Neuronal stem cell (in vitro differentiated cells): ENCODE measurements around the gene JPH4.

Experiments
- DNase-seq: peaks from one replicate; pipeline ENCODE4 v3.0.0-alpha.2; 2013; ENCODE audit warnings: low spot score
- H2AFZ ChIP-seq: one replicate; pipeline ENCODE4 v1.6.1; 2013; ENCODE audit warnings: mild to moderate bottlenecking, low read length, inconsistent platforms
- H2AK5ac ChIP-seq: 2 replicates; pipeline ENCODE4 v1.6.1; 2013; ENCODE audit warnings: low read depth, mild to moderate bottlenecking, inconsistent platforms, low read length, moderate library complexity, mixed read lengths
- H2BK120ac ChIP-seq: 2 replicates; pipeline ENCODE4 v1.6.1; 2013; ENCODE audit warnings: low read depth, mild to moderate bottlenecking, inconsistent platforms, low read length, moderate library complexity, mixed read lengths
- H2BK12ac ChIP-seq: one replicate; pipeline ENCODE4 v1.6.1; 2013; ENCODE audit warnings: low read length, inconsistent platforms
- H2BK15ac ChIP-seq: 2 replicates; pipeline ENCODE4 v1.6.1; 2013; ENCODE audit warnings: mild to moderate bottlenecking, low read length, inconsistent platforms, mixed read lengths
- H2BK5ac ChIP-seq: one replicate; pipeline ENCODE4 v1.6.1; 2013; ENCODE audit warnings: inconsistent platforms, mild to moderate bottlenecking, low read length, moderate library complexity
- H3K14ac ChIP-seq: one replicate; pipeline ENCODE4 v1.6.1; 2013; ENCODE audit warnings: low read length, inconsistent platforms
- H3K18ac ChIP-seq: 2 replicates; pipeline ENCODE4 v1.6.1; 2013; ENCODE audit warnings: low read length, inconsistent platforms
- H3K23ac ChIP-seq: 2 replicates; pipeline ENCODE4 v1.6.1; 2013; ENCODE audit warnings: low read depth, mild to moderate bottlenecking, mixed read lengths, low read length, inconsistent platforms; ENCODE audit not compliant: poor library complexity
- H3K27ac ChIP-seq: replicated peaks from 3 replicates; pipeline ENCODE4 v1.5.1; 2013; ENCODE audit warnings: low read length, inconsistent platforms
- H3K27me3 ChIP-seq, 3 experiments: 2 replicates each; pipeline ENCODE4 v1.6.1; 2013; ENCODE audit warnings: low read length in 3 of 3, mild to moderate bottlenecking in 2 of 3, inconsistent platforms in 1 of 3, low read depth in 1 of 3, mixed read lengths in 1 of 3, moderate library complexity in 1 of 3; ENCODE audit not compliant: control insufficient read depth in 3 of 3, insufficient read depth in 3 of 3
- H3K36me3 ChIP-seq, 2 donors: replicated peaks in 1 of 2; 2 replicates each; pipeline ENCODE4 v1.6.1; 2013; ENCODE audit warnings: low read length in 2 of 2; ENCODE audit not compliant: control insufficient read depth in 2 of 2, insufficient read depth in 2 of 2
- H3K4ac ChIP-seq: 2 replicates; pipeline ENCODE4 v1.6.1; 2013; ENCODE audit warnings: inconsistent platforms, mild to moderate bottlenecking, low read length, moderate library complexity
- H3K4me1 ChIP-seq, 2 donors: 1 replicate in 1 of 2; 2 replicates in 1 of 2; pipeline ENCODE4 v1.6.1; 2013; ENCODE audit warnings: low read length in 2 of 2, low read depth in 1 of 2; ENCODE audit not compliant: control insufficient read depth in 2 of 2, insufficient read depth in 1 of 2
- H3K4me2 ChIP-seq: one replicate; pipeline ENCODE4 v1.6.1; 2013; ENCODE audit warnings: mild to moderate bottlenecking, low read length, inconsistent platforms; ENCODE audit not compliant: insufficient read depth, poor library complexity, severe bottlenecking
- H3K4me3 ChIP-seq, 2 donors: 2 replicates each; pipeline ENCODE4 v1.5.1; 2013; ENCODE audit warnings: low read length in 2 of 2, mild to moderate bottlenecking in 2 of 2, inconsistent platforms in 1 of 2, moderate library complexity in 1 of 2
- H3K79me1 ChIP-seq: one replicate; pipeline ENCODE4 v1.6.1; 2013; ENCODE audit warnings: low read depth, mild to moderate bottlenecking, inconsistent platforms, low read length, moderate library complexity
- H3K9ac ChIP-seq: one replicate; pipeline ENCODE4 v1.6.1; 2013; ENCODE audit warnings: mild to moderate bottlenecking, low read depth, low read length, inconsistent platforms; ENCODE audit not compliant: poor library complexity
- H3K9me3 ChIP-seq, 2 donors: replicated peaks in 1 of 2; 2 replicates each; pipeline versions ENCODE3 to v1.6.1; 2013; ENCODE audit warnings: low read length in 2 of 2, mild to moderate bottlenecking in 2 of 2, inconsistent platforms in 1 of 2, low read depth in 1 of 2, mixed read lengths in 1 of 2, moderate library complexity in 1 of 2; ENCODE audit not compliant: control insufficient read depth in 2 of 2, insufficient read depth in 1 of 2
- H4K8ac ChIP-seq: one replicate; pipeline ENCODE4 v1.6.1; 2013; ENCODE audit warnings: low read depth, mild to moderate bottlenecking, inconsistent platforms, low read length, moderate library complexity
- H4K91ac ChIP-seq: one replicate; pipeline ENCODE4 v1.6.1; 2013; ENCODE audit warnings: low read length, low read depth, mild to moderate bottlenecking, inconsistent platforms; ENCODE audit not compliant: poor library complexity
- WGBS, 2 donors: extraction: QIAGEN DNeasy Blood & Tissue Kit; methylation state at CpG; one replicate each; pipeline ENCODE4 v1.1.7; 2013; ENCODE audit warnings: missing lambda C conversion rate in 2 of 2, mixed read lengths in 1 of 2; ENCODE audit not compliant: insufficient read length in 2 of 2, insufficient replicate concordance in 1 of 2; ENCODE audit errors: extremely low coverage in 2 of 2; 5-methylcytosine and 5-hydroxymethylcytosine counted together

Gene JPH4

GRCh38 chr14:23603103-23603502 is 24.5 kb upstream of the JPH4 start:
- WGBS, 2 donors = no CpG with 5 or more reads among the region's 2 CpGs
- Histone ChIP-seq H3K36me3 (no peaks in the 10 kb centered on the region), H4K8ac (no peak overlapping the region)

DNA sequence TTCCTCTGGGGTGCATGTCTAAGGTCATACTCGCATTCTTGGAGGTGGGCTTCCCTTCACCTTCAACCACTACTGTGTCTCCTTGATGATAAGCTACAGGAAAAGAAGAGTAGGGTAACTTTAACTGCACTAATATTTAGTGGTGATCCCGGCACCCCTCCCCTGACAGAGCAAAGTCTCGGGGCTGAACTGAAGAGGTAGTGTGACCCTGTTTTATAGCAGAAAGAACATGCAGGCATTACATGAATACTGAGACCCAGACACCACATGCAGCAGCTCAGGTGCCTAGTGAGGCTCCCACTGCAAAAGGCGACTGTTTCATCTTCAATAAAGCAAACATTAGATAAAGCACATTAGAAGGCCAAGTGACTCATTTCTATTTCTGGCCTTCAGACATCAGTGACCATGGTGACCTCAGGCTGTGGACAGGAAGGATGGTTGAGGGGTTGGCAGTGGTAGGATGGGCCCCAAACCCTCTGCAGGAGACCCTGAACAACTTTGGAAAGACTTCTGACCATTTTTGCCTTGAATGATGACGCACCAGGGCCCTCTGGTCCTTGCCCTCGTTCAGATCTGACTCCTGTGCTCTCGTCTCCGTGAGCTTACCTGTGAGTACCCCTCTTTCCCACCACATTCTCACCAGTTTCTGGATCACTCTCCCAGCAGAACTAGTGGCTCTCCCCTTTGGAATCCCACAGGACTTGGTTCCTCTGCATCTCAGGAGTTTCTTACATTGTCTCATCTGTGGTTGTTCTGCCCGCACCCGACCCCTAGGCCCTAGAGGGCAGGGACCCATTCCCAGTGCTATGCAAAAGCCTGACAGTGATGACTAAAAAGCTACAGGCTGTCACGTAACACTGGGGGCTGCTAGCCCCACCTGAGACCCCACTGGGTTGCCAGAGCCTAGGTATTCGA is 23.8 kb upstream of the JPH4 start:
- Histone ChIP-seq H3K27ac (no peak overlapping the region), H3K79me1 (no peaks in the 10 kb centered on the region), H4K91ac (no peak overlapping the region), H3K14ac (no peak overlapping the region), H3K4me3 (peak overlapping the region in 1 of 2 donors; percentile 66), H2BK5ac (no peak overlapping the region), H3K9me3 (no peaks in the 10 kb centered on the region), H2BK120ac (no peak overlapping the region), H2AFZ (no peak overlapping the region), H2BK12ac (no peak overlapping the region), H2AK5ac (no peak overlapping the region), H4K8ac (no peak overlapping the region), H3K18ac (no peak overlapping the region), H3K27me3 (peaks cover 0 to 10% (median 0%) of the 10 kb centered on the region in 3 experiments), H3K36me3 (no peaks in the 10 kb centered on the region), H3K23ac (no peak overlapping the region), H3K4me1 (no peaks in the 10 kb centered on the region), H2BK15ac (no peak overlapping the region), H3K9ac (no peak overlapping the region), H3K4me2 (no peak overlapping the region), H3K4ac (no peak overlapping the region)
- no peak for DNase-seq
- no CpG with 5 or more reads among the region's 12 CpGs for WGBS, 2 donors

More at GRCh38 chr14:23603103-23603502, 24.5 kb upstream of the JPH4 start:
- Histone ChIP-seq H3K4me2 (no peak overlapping the region), H3K18ac (no peak overlapping the region), H3K23ac (no peak overlapping the region), H4K91ac (no peak overlapping the region), H3K9ac (no peak overlapping the region), H2BK15ac (no peak overlapping the region), H2BK120ac (no peak overlapping the region), H3K4me3 (no peak overlapping the region), H2BK12ac (no peak overlapping the region), H2AK5ac (no peak overlapping the region), H3K27me3 (peaks cover 0 to 10% (median 0%) of the 10 kb centered on the region in 3 experiments), H2AFZ (no peak overlapping the region), H3K14ac (no peak overlapping the region), H3K79me1 (no peaks in the 10 kb centered on the region), H3K9me3 (no peaks in the 10 kb centered on the region), H3K27ac (no peak overlapping the region), H2BK5ac (no peak overlapping the region), H3K4me1 (no peaks in the 10 kb centered on the region), H3K4ac (no peak overlapping the region)
- DNase-seq = no peak

GRCh38 chr14:23601845-23602180 is 23.2 kb upstream of the JPH4 start:
- Histone ChIP-seq H3K27ac (no peak overlapping the region), H3K14ac (no peak overlapping the region)

GRCh38 chr14:23601424-23601823 is 22.8 kb upstream of the JPH4 start:
- Histone ChIP-seq H2BK12ac (no peak overlapping the region), H3K36me3 (no peaks in the 10 kb centered on the region), H3K4me3 (no peak overlapping the region), H3K23ac (no peak overlapping the region), H3K27ac (no peak overlapping the region), H3K4me2 (no peak overlapping the region), H3K9ac (no peak overlapping the region), H3K14ac (no peak overlapping the region), H3K79me1 (no peaks in the 10 kb centered on the region), H3K27me3 (peaks cover 0 to 4% (median 0%) of the 10 kb centered on the region in 3 experiments), H3K18ac (no peak overlapping the region), H3K4me1 (no peaks in the 10 kb centered on the region), H3K9me3 (no peaks in the 10 kb centered on the region), H2BK120ac (no peak overlapping the region), H4K91ac (no peak overlapping the region), H3K4ac (no peak overlapping the region), H2BK15ac (no peak overlapping the region), H4K8ac (no peak overlapping the region), H2BK5ac (no peak overlapping the region), H2AK5ac (no peak overlapping the region), H2AFZ (no peak overlapping the region)
- no peak for DNase-seq

More at GRCh38 chr14:23601845-23602180, 23.2 kb upstream of the JPH4 start:
- H3K4ac ChIP-seq = no peak overlapping the region
- H3K4me2 ChIP-seq = no peak overlapping the region
- no CpG with 5 or more reads among the region's 1 CpG for WGBS, 2 donors
- no peak overlapping the region for H2BK12ac ChIP-seq
- H4K91ac ChIP-seq = no peak overlapping the region
- H2AK5ac ChIP-seq = no peak overlapping the region
- H3K18ac ChIP-seq = no peak overlapping the region
- H3K23ac ChIP-seq = no peak overlapping the region
- no peak for DNase-seq
- no peaks in the 10 kb centered on the region for H3K36me3 ChIP-seq
- H3K9ac ChIP-seq = no peak overlapping the region
- no peak overlapping the region for H2BK120ac ChIP-seq
- H4K8ac ChIP-seq = no peak overlapping the region
- H3K27me3 ChIP-seq = peaks cover 0 to 8% (median 0%) of the 10 kb centered on the region in 3 experiments
- H3K9me3 ChIP-seq = no peaks in the 10 kb centered on the region
- H3K4me3 ChIP-seq = peak overlapping the region in 1 of 2 donors; percentile 66
- no peaks in the 10 kb centered on the region for H3K79me1 ChIP-seq
- H2BK5ac ChIP-seq = no peak overlapping the region
- H2BK15ac ChIP-seq = no peak overlapping the region
- no peaks in the 10 kb centered on the region for H3K4me1 ChIP-seq
- no peak overlapping the region for H2AFZ ChIP-seq
